Natural killer cell (primary cell): ENCODE measurements around the gene ZFP36L2. TPM values are rescaled to one million over a fixed set of nuclear protein-coding genes. Genes with fewer than 3 reads are reported as not detected.

Experiments used
- ATAC-seq, 3 donors: fragments of 150-1000 bp in 2 of 3; fragments of 200-7000 bp in 1 of 3; cut with Tn5 transposase; 1 replicate in 1 of 3; 2 replicates in 2 of 3; pipeline ENCODE4 v1.10.0; 2021; ENCODE audit warnings: mild to moderate bottlenecking in 2 of 3, moderate library complexity in 2 of 3
- DNase-seq, 2 donors: peaks; one replicate each; pipeline versions ENCODE4 v3.0.0 to v3.0.0-alpha.2; 2013 to 2021; ENCODE audit warnings: mixed read lengths in 1 of 2
- H3K27ac ChIP-seq: one replicate; pipeline ENCODE4 v1.5.1; 2013; ENCODE audit warnings: mild to moderate bottlenecking, low read length
- H3K27me3 ChIP-seq: one replicate; pipeline ENCODE4 v1.6.1; 2013; ENCODE audit warnings: low read length; ENCODE audit not compliant: control insufficient read depth, insufficient read depth
- H3K36me3 ChIP-seq: one replicate; pipeline ENCODE4 v1.6.1; 2013; ENCODE audit warnings: low read length; ENCODE audit not compliant: control insufficient read depth, insufficient read depth
- H3K4me1 ChIP-seq: one replicate; pipeline ENCODE4 v1.6.1; 2013; ENCODE audit warnings: low read length; ENCODE audit not compliant: control insufficient read depth, insufficient read depth
- H3K4me3 ChIP-seq: one replicate; pipeline ENCODE4 v1.5.1; 2013; ENCODE audit warnings: low read length
- H3K9me3 ChIP-seq: one replicate; pipeline ENCODE4 v1.6.1; 2013; ENCODE audit warnings: low read length; ENCODE audit not compliant: control insufficient read depth, insufficient read depth
- H3K27ac Mint-ChIP-seq, 2 donors: one replicate each; pipeline ENCODE4 v1.8.0; 2022; ENCODE audit warnings: mild to moderate bottlenecking in 2 of 2, mixed read lengths in 2 of 2, moderate library complexity in 1 of 2
- H3K27me3 Mint-ChIP-seq, 2 donors: one replicate each; pipeline ENCODE4 v1.8.0; 2022; ENCODE audit warnings: low read depth in 2 of 2, mixed read lengths in 2 of 2
- H3K36me3 Mint-ChIP-seq: one replicate; pipeline ENCODE4 v1.8.0; 2022; ENCODE audit warnings: mixed read lengths
- H3K4me1 Mint-ChIP-seq, 2 donors: one replicate each; pipeline ENCODE4 v1.8.0; 2022; ENCODE audit warnings: mixed read lengths in 2 of 2
- H3K4me3 Mint-ChIP-seq: one replicate; pipeline ENCODE4 v1.8.0; 2022; ENCODE audit warnings: mild to moderate bottlenecking, moderate library complexity, mixed read lengths
- H3K9me3 Mint-ChIP-seq, 2 donors: one replicate each; pipeline ENCODE4 v1.8.0; 2022; ENCODE audit warnings: mixed read lengths in 2 of 2
- CTCF ChIP-seq: fragments of 200-600 bp; IDR thresholded peaks from one replicate; pipeline ENCODE4 v1.8.0; 2022; ENCODE audit warnings: antibody characterized with exemption
- WGBS: methylation state at CpG from one replicate; pipeline ENCODE4 v1.1.7; 2013; ENCODE audit warnings: missing lambda C conversion rate; ENCODE audit not compliant: insufficient coverage; 5-methylcytosine and 5-hydroxymethylcytosine counted together
- intact Hi-C: fragments of 100-400 bp; cut with micrococcal nuclease; formaldehyde crosslinking; loops from one replicate; pipeline ENCODE4 v1.14.2; 2022
- total RNA-seq, 4 donors: library from RNA; stranded (reverse); fragments of 120-200 nt in 1 of 4; gene quantifications; one replicate each; pipeline versions ENCODE4 v1.2.3 to v1.2.4, GENCODE V29; 2013 to 2022

The ZFP36L2 gene
- total RNA-seq, 3 donors from 2014 or later (not counting 1 experiment from before 2014, with no cell fraction given): 376 to 428 (median 418) TPM

GRCh38 chr2:43226955-43227829, 786 bp upstream of the ZFP36L2 start:
- Histone ChIP-seq H3K27me3 (no peaks in the 10 kb centered on the region), H3K9me3 (no peaks in the 10 kb centered on the region), H3K27ac (peak overlapping the region; percentile 86), H3K36me3 (peaks cover 37% of the 10 kb centered on the region), H3K4me1 (peaks cover 27% of the 10 kb centered on the region), H3K4me3 (peak overlapping the region; percentile 97)
- Mint-ChIP-seq H3K4me1 (peaks cover 38 to 44% of the 10 kb centered on the region in 2 donors), H3K27me3 (no peaks in the 10 kb centered on the region), H3K9me3 (no peaks in the 10 kb centered on the region), H3K4me3 (peak overlapping the region; percentile 98), H3K36me3 (peaks cover 26% of the 10 kb centered on the region), H3K27ac (peak overlapping the region; percentile 90 to 99)
- DNase-seq: peak; percentile 63 to 69
- TF ChIP-seq CTCF: no peak
- peak; percentile 15 to 28 (median 21) for ATAC-seq
- intact Hi-C loops: loop anchor here (2.0 to 5.0 kb wide), 5 partner anchors 68 to 415 kb away; no protein-coding TSS in a partner anchor
- under 1% methylated on average over 77 of the region's 77 CpGs for WGBS

GRCh38 chr2:43225788-43226557, 433 bp downstream of the ZFP36L2 start:
- Histone ChIP-seq H3K9me3 (no peaks in the 10 kb centered on the region), H3K36me3 (peaks cover 44% of the 10 kb centered on the region), H3K4me3 (peak overlapping the region; percentile 92), H3K27me3 (no peaks in the 10 kb centered on the region), H3K4me1 (peaks cover 36% of the 10 kb centered on the region), H3K27ac (peak overlapping the region; percentile 97)
- H3K36me3 Mint-ChIP-seq: peaks cover 28% of the 10 kb centered on the region
- intact Hi-C loops: loop anchor here (2.0 to 5.0 kb wide), 5 partner anchors 67 to 414 kb away; no protein-coding TSS in a partner anchor
- WGBS: under 1% methylated on average over 77 of the region's 80 CpGs
- H3K27ac Mint-ChIP-seq: peak overlapping the region; percentile 90 to 99
- H3K9me3 Mint-ChIP-seq: no peaks in the 10 kb centered on the region
- no peaks in the 10 kb centered on the region for H3K27me3 Mint-ChIP-seq
- no peak for TF ChIP-seq CTCF
- peaks cover 50 to 56% of the 10 kb centered on the region in 2 donors for H3K4me1 Mint-ChIP-seq
- peak overlapping the region; percentile 98 for H3K4me3 Mint-ChIP-seq
- peak; percentile 80 to 82 for DNase-seq
- ATAC-seq: peak; percentile 39 to 64 (median 58)

- peak; percentile 63 to 80 for DNase-seq
- intact Hi-C loops: loop anchor here (5.0 kb wide), 4 partner anchors 202 to 413 kb away; no protein-coding TSS in a partner anchor
- Histone ChIP-seq H3K4me3 (peak overlapping the region; percentile 92), H3K27me3 (no peaks in the 10 kb centered on the region), H3K4me1 (peaks cover 41% of the 10 kb centered on the region), H3K36me3 (peaks cover 36% of the 10 kb centered on the region), H3K27ac (peak overlapping the region; percentile 97), H3K9me3 (no peaks in the 10 kb centered on the region)
- peak overlapping the region; percentile 90 to 99 for H3K27ac Mint-ChIP-seq
- peaks cover 57 to 63% of the 10 kb centered on the region in 2 donors for H3K4me1 Mint-ChIP-seq
- H3K9me3 Mint-ChIP-seq: no peaks in the 10 kb centered on the region
- H3K4me3 Mint-ChIP-seq: peak overlapping the region; percentile 98
- H3K27me3 Mint-ChIP-seq: no peaks in the 10 kb centered on the region
- H3K36me3 Mint-ChIP-seq: peaks cover 28% of the 10 kb centered on the region
- TF ChIP-seq CTCF: no peak
- no peak for ATAC-seq
- under 1% methylated on average over 73 of the region's 74 CpGs for WGBS
These were observed 1.2 kb downstream of the ZFP36L2 start for GRCh38 chr2:43225093-43225787.
